ENCODE data around the gene SPX. TPM values are rescaled to one million over a fixed set of nuclear protein-coding genes. Genes with fewer than 3 reads are reported as not detected.

The SPX gene
- polyA plus RNA-seq, 1 of the 3 experiments (the other 2 are of a cell fraction) = not detected

DNA sequence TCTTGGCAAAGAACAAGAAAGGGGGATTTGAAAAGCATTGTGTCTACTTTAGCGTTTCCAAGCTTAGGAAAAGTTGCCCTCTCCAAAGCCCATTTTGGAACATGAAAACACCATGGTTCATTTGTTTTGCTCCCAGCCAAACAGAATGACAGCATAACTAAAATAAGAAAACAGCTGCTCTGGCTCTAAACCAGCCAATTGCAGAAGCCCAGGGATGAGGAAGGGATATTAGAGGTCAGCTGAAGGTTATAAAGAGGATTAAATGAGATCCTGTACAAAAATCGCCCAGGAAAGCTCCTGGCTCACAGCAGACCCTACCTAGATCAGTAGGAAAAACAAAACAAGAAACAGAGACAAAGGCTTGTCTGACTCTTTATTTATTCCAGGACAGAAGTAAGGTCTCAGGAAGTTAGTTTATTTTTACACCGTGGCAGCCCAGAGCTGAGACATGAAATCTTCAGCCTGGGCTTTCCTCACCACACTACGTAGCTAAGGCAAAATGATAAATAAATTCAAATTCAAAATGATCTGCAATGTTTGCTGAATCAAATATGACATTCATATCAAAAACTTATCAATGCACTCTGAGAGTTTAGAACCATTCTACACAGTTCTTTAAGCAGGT, 25.9 kb downstream of the SPX start (continued):
- TF ChIP-seq, protein P1, sequence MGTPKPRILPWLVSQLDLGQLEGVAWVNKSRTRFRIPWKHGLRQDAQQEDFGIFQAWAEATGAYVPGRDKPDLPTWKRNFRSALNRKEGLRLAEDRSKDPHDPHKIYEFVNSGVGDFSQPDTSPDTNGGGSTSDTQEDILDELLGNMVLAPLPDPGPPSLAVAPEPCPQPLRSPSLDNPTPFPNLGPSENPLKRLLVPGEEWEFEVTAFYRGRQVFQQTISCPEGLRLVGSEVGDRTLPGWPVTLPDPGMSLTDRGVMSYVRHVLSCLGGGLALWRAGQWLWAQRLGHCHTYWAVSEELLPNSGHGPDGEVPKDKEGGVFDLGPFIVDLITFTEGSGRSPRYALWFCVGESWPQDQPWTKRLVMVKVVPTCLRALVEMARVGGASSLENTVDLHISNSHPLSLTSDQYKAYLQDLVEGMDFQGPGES (IDR thresholded peaks at IDR 0.05; ENCODE audit: low read depth, low read length) = no peak
- TF ChIP-seq TAF1 (IDR thresholded peaks at IDR 0.05; ENCODE audit: borderline replicate concordance, low read depth, low read length) (no peak), SMC3 (IDR thresholded peaks at IDR 0.05; ENCODE audit: low read depth, low read length) (no peak)

GRCh38 chr12:21552635-21553328, 26.7 kb downstream of the SPX start:
- H3K27me3 ChIP-seq (ENCODE audit: insufficient read depth) = no peaks in the 10 kb centered on the region; the same call in 1 of the 2 replicates
- no peaks in the 10 kb centered on the region for H3K79me2 ChIP-seq (ENCODE audit: insufficient read depth)
- DNase-seq = no peak
- TF ChIP-seq MEF2A (IDR thresholded peaks at IDR 0.05; ENCODE audit: borderline replicate concordance, low read depth) (no peak), RFX5 (IDR thresholded peaks at IDR 0.05; ENCODE audit: low read length) (no peak), SMC3 (IDR thresholded peaks at IDR 0.05; ENCODE audit: low read depth, low read length) (no peak), TAF1 (IDR thresholded peaks at IDR 0.05; ENCODE audit: borderline replicate concordance, low read depth, low read length) (no peak), FOXJ3 (CRISPR knock-in tag; IDR thresholded peaks at IDR 0.05) (no peak), REST (IDR thresholded peaks at IDR 0.05; ENCODE audit: low read depth, low read length) (no peak), ELF1 (IDR thresholded peaks at IDR 0.05) (no peak)
- TF ChIP-seq, protein P2, sequence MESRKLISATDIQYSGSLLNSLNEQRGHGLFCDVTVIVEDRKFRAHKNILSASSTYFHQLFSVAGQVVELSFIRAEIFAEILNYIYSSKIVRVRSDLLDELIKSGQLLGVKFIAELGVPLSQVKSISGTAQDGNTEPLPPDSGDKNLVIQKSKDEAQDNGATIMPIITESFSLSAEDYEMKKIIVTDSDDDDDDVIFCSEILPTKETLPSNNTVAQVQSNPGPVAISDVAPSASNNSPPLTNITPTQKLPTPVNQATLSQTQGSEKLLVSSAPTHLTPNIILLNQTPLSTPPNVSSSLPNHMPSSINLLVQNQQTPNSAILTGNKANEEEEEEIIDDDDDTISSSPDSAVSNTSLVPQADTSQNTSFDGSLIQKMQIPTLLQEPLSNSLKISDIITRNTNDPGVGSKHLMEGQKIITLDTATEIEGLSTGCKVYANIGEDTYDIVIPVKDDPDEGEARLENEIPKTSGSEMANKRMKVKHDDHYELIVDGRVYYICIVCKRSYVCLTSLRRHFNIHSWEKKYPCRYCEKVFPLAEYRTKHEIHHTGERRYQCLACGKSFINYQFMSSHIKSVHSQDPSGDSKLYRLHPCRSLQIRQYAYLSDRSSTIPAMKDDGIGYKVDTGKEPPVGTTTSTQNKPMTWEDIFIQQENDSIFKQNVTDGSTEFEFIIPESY (IDR thresholded peaks at IDR 0.05; ENCODE audit: borderline replicate concordance, low read depth) = no peak
- TF ChIP-seq, protein P3, sequence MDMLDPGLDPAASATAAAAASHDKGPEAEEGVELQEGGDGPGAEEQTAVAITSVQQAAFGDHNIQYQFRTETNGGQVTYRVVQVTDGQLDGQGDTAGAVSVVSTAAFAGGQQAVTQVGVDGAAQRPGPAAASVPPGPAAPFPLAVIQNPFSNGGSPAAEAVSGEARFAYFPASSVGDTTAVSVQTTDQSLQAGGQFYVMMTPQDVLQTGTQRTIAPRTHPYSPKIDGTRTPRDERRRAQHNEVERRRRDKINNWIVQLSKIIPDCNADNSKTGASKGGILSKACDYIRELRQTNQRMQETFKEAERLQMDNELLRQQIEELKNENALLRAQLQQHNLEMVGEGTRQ (IDR thresholded peaks at IDR 0.05; ENCODE audit: borderline replicate concordance, low read depth, low read length) = no peak
- no peaks in the 10 kb centered on the region for H3F3A ChIP-seq (replicated peaks; ENCODE audit: insufficient read depth)
- H3K27ac ChIP-seq (ENCODE audit: low read depth in 2 of 2, low read length in 1 of 2) = no peak overlapping the region
- no peaks in the 10 kb centered on the region for H3K9me3 ChIP-seq
- 30% methylated on average over 6 of the region's 6 CpGs for WGBS (ENCODE audit: low lambda C conversion rate)
- H3K9ac ChIP-seq = no peak overlapping the region
- no peaks in the 10 kb centered on the region for H3K36me3 ChIP-seq (replicated peaks in 1 of 2; ENCODE audit: control insufficient read depth in 1 of 2, insufficient read depth in 2 of 2, low read length in 1 of 2)
- no peaks in the 10 kb centered on the region for H3K4me1 ChIP-seq (ENCODE audit: control insufficient read depth in 1 of 2, insufficient read depth in 2 of 2, low read depth in 1 of 2, low read length in 1 of 2)
- no peaks in the 10 kb centered on the region for H3K9me2 ChIP-seq
- no peaks in the 10 kb centered on the region for H4K20me1 ChIP-seq (ENCODE audit: insufficient read depth)
- H2AFZ ChIP-seq (ENCODE audit: low read depth) = no peak overlapping the region
- CTCF ChIA-PET = no interaction called here
- POLR2A ChIA-PET = no interaction called here
- no peak overlapping the region for H3K4me2 ChIP-seq
- no peak overlapping the region for H3K4me3 ChIP-seq (ENCODE audit: low read depth in 2 of 2, low read length in 1 of 2)

Measured in SK-N-SH (cell line).